Measurements from ENCODE around the gene C1orf167.

Gene C1orf167

DNA sequence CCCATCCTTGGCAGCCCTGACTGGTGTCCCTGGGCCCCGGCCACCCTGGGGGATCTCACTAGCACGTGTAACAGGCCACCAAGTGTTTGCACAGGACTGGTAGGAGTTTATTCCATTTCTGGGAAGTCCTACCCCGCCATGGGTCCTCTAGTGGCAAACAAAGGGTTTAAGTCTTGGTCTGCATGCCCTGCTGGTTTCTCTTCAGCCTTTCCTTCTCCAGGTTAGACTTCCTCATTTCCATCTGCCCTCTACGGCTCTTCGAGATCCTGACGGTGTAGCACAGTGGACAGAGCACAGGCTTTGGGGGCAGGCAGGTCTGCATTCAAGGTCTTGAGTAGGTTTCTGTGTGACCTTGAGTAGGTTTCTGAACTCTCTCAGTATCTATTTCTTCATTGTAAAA is 23.2 kb upstream of the C1orf167 start:
- Histone ChIP-seq H3K36me3 (ENCODE audit: insufficient read depth, low read length) (no peaks in the 10 kb centered on the region), H3F3A (ENCODE audit: insufficient read depth, low read length) (no peaks in the 10 kb centered on the region), H3K4me3 (ENCODE audit: low read depth, low read length, poor library complexity, severe bottlenecking) (no peak overlapping the region), H3K27me3 (ENCODE audit: insufficient read depth, low read length) (no peaks in the 10 kb centered on the region), H3K27ac (ENCODE audit: low read depth, low read length, poor library complexity, severe bottlenecking) (no peak overlapping the region), H3K79me2 (ENCODE audit: insufficient read depth, low read length) (no peaks in the 10 kb centered on the region), H4K20me1 (ENCODE audit: insufficient read depth, low read length) (no peaks in the 10 kb centered on the region), H2AFZ (ENCODE audit: low read length) (no peak overlapping the region), H3K4me1 (ENCODE audit: insufficient read depth, low read length, severe bottlenecking) (peaks cover 24% of the 10 kb centered on the region), H3K9me3 (ENCODE audit: low read length) (no peaks in the 10 kb centered on the region), H3K9me2 (ENCODE audit: low read depth, low read length) (no peaks in the 10 kb centered on the region), H3K9ac (ENCODE audit: low read length) (no peak overlapping the region), H3K4me2 (ENCODE audit: low read length) (no peak overlapping the region)
- TF ChIP-seq, protein P1, sequence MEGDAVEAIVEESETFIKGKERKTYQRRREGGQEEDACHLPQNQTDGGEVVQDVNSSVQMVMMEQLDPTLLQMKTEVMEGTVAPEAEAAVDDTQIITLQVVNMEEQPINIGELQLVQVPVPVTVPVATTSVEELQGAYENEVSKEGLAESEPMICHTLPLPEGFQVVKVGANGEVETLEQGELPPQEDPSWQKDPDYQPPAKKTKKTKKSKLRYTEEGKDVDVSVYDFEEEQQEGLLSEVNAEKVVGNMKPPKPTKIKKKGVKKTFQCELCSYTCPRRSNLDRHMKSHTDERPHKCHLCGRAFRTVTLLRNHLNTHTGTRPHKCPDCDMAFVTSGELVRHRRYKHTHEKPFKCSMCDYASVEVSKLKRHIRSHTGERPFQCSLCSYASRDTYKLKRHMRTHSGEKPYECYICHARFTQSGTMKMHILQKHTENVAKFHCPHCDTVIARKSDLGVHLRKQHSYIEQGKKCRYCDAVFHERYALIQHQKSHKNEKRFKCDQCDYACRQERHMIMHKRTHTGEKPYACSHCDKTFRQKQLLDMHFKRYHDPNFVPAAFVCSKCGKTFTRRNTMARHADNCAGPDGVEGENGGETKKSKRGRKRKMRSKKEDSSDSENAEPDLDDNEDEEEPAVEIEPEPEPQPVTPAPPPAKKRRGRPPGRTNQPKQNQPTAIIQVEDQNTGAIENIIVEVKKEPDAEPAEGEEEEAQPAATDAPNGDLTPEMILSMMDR (IDR thresholded peaks at IDR 0.05; ENCODE audit: low read length) = no peak; the same call in 1 of the 2 replicates
- TF ChIP-seq EZH2 (IDR thresholded peaks at IDR 0.05; ENCODE audit: borderline replicate concordance, low read length) = no peak

DNA sequence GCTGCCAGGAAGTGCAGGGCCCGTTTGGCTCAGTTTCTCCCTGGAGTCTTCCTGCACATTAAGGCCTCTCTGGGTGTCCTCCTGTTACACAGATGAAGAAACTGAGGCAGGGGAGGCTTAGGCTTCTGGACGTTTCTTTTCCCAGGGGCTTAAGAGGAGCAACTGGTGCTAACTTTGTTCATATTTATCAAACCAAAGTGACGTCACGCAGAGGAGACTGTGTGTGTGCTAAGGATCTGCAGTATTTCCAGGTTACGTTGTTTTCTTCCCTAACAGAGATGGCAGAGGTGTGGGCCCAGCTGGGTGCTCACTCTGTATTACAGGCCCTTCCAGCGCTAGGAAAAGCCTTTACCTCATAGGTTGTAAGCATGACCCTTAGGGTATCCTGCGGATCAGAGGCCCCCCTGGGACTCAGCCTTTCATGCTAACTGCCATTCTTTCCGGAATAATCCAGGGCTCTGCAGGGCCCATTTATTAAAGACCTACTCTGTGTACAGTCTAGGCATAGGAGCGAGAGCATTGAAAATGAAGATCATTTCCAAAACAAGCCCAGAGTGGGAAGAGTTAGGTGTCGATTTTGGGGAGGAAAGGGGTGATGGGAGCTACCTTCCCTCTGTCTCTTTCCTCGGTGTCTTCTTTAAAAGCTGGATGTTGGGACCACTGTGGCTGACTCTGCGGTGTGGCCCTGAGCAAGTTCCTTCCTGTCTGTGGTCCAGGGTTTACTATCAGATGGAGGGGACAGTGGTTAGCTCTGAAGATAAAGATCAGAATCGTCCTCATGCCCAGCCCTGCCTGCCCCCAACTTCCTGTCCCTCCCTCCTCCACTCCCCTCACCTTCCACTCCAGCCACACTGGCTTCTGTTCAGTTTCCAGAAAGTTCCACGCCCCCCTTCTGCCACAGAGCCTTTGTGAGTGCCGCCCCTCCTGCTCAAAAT is 21.5 kb upstream of the C1orf167 start:
- Histone ChIP-seq H3K27me3 (ENCODE audit: insufficient read depth, low read length) (no peaks in the 10 kb centered on the region), H3K36me3 (ENCODE audit: insufficient read depth, low read length) (no peaks in the 10 kb centered on the region), H3K4me1 (ENCODE audit: insufficient read depth, low read length, severe bottlenecking) (peaks cover 24% of the 10 kb centered on the region), H3K9me2 (ENCODE audit: low read depth, low read length) (no peaks in the 10 kb centered on the region), H2AFZ (ENCODE audit: low read length) (no peak overlapping the region), H3K27ac (ENCODE audit: low read depth, low read length, poor library complexity, severe bottlenecking) (no peak overlapping the region), H3K9ac (ENCODE audit: low read length) (no peak overlapping the region), H3K79me2 (ENCODE audit: insufficient read depth, low read length) (no peaks in the 10 kb centered on the region), H3K4me3 (ENCODE audit: low read depth, low read length, poor library complexity, severe bottlenecking) (no peak overlapping the region), H4K20me1 (ENCODE audit: insufficient read depth, low read length) (no peaks in the 10 kb centered on the region), H3F3A (ENCODE audit: insufficient read depth, low read length) (no peaks in the 10 kb centered on the region), H3K4me2 (ENCODE audit: low read length) (no peak overlapping the region), H3K9me3 (ENCODE audit: low read length) (no peaks in the 10 kb centered on the region)
- TF ChIP-seq, protein P1 (IDR thresholded peaks at IDR 0.05; ENCODE audit: low read length) = no peak
- no peak for TF ChIP-seq EZH2 (IDR thresholded peaks at IDR 0.05; ENCODE audit: borderline replicate concordance, low read length)

DNA sequence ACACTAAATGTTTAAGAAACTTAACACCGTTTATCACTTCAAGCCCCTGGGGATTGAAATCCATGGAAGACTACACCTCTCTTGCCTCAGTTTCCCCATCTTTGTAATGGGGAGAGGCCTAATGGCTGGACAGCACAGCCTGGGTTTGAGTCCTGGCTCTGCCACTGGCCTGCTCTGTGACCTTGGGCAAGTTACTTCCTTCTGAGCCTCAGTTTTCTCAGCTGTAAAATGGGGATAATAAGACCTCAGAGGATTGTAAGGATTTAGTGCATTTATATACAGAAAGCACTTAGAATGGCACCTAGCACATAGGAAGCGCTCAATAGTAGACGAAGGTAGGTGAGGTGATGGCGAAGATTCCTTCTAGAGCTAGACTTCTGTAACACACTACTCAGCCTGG is 20.5 kb upstream of the C1orf167 start:
- no peak overlapping the region for H2AFZ ChIP-seq (ENCODE audit: low read length)
- H3K4me3 ChIP-seq (ENCODE audit: low read depth, low read length, poor library complexity, severe bottlenecking) = no peak overlapping the region
- peaks cover 20% of the 10 kb centered on the region for H3K4me1 ChIP-seq (ENCODE audit: insufficient read depth, low read length, severe bottlenecking)
- H4K20me1 ChIP-seq (ENCODE audit: insufficient read depth, low read length) = no peaks in the 10 kb centered on the region
- H3K9me3 ChIP-seq (ENCODE audit: low read length) = no peaks in the 10 kb centered on the region
- H3K27me3 ChIP-seq (ENCODE audit: insufficient read depth, low read length) = no peaks in the 10 kb centered on the region
- no peaks in the 10 kb centered on the region for H3K9me2 ChIP-seq (ENCODE audit: low read depth, low read length)
- H3F3A ChIP-seq (ENCODE audit: insufficient read depth, low read length) = no peaks in the 10 kb centered on the region
- no peak overlapping the region for H3K9ac ChIP-seq (ENCODE audit: low read length)
- no peak overlapping the region for H3K4me2 ChIP-seq (ENCODE audit: low read length)
- no peaks in the 10 kb centered on the region for H3K79me2 ChIP-seq (ENCODE audit: insufficient read depth, low read length)
- no peaks in the 10 kb centered on the region for H3K36me3 ChIP-seq (ENCODE audit: insufficient read depth, low read length)
- H3K27ac ChIP-seq (ENCODE audit: low read depth, low read length, poor library complexity, severe bottlenecking) = no peak overlapping the region
- TF ChIP-seq EZH2 (IDR thresholded peaks at IDR 0.05; ENCODE audit: borderline replicate concordance, low read length) = no peak
- TF ChIP-seq, protein P1 (IDR thresholded peaks at IDR 0.05; ENCODE audit: low read length) = no peak
